Measurements from ENCODE around the gene CAPZB.

Gene CAPZB

DNA sequence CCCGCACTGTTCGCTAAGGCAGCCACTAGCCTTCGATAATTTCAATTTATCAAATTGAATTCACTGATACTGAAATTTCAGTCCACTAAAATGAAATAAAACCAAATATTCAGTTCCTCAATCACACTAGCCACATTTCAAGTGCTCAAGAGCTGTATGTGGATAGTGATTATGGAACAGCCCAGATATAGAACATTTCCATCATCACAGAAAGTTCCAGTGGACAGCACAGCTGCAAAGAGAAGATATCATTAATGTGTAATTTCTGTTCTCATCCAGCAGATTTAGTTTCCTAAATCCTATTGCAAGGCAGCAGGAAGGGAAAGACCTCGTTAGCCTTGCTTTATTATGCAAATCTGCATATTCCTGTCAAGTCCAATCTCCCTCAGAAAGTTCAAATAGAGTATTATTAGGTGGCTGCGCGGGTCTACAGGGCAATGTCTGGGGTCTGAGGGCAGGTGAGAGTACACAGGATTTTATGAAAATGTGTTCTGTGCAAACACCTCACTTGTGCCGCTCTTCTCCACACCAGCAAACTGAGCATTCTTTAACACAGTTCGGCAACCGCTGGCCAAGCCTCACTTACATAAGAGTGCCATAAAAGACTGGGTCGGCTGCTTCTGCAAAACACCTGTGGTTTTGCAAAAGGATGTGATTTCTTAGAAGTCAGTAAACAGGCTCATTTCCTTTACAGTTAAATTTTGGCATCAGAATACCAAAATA lies 22.4 kb downstream of the CAPZB start:
- Histone ChIP-seq H3K27me3 (no peaks in the 10 kb centered on the region; a peak in 1 of 22 replicates), H3K4me3 (no peak overlapping the region), H3K36me3 (peaks cover 0 to 55% (median 28%) of the 10 kb centered on the region in 11 experiments; a peak in 19 of 22 replicates), H4K20me1 (peaks cover 91 to 100% (median 99%) of the 10 kb centered on the region in 11 experiments), H3K9ac (peak overlapping the region in 5 of 11 experiments; percentile 38 to 46 (median 42); a peak in 4 of 22 replicates), H3K27ac (peak overlapping the region in 5 of 11 experiments; percentile 20 to 63 (median 44); a peak in 5 of 22 replicates), H3K4me2 (peak overlapping the region; percentile 70 to 98 (median 84)), H3K9me3 (replicated peaks in 1 of 11) (no peaks in the 10 kb centered on the region), H3K4me1 (peaks cover 61 to 96% (median 83%) of the 10 kb centered on the region in 10 experiments)
- TF ChIP-seq Cebpa-rat (IDR thresholded peaks at IDR 0.05): no peak

DNA sequence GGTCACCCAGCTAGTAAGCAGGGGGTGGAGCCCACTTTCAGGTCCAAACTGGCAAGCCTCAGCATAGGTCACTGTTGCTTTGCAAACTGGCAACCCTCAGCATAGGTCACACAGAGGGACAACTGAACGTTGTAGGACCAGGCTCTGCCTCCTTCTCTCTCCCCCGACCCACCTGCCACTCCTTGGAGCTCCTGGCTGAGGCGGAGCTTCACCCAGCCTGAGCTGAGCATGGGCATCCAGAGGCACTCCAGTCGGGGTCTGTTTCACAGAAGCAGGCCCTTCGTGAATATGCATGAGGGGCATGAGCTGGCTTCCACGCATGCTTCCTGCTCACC lies 24.2 kb downstream of the CAPZB start:
- H3K27ac ChIP-seq: no peak overlapping the region
- H3K4me3 ChIP-seq: no peak overlapping the region
- no peaks in the 10 kb centered on the region for H3K9me3 ChIP-seq (replicated peaks in 1 of 11)
- peak overlapping the region in 5 of 11 experiments; percentile 6 to 55 (median 13); a peak in 5 of 22 replicates for H3K4me2 ChIP-seq
- no peaks in the 10 kb centered on the region for H3K27me3 ChIP-seq
- H3K9ac ChIP-seq: no peak overlapping the region
- H4K20me1 ChIP-seq: peaks cover 75 to 100% (median 98%) of the 10 kb centered on the region in 11 experiments
- H3K4me1 ChIP-seq: peaks cover 69 to 96% (median 84%) of the 10 kb centered on the region in 10 experiments
- H3K36me3 ChIP-seq: peaks cover 0 to 46% (median 20%) of the 10 kb centered on the region in 11 experiments; a peak in 19 of 22 replicates
- no peak for TF ChIP-seq Cebpa-rat (IDR thresholded peaks at IDR 0.05)

DNA sequence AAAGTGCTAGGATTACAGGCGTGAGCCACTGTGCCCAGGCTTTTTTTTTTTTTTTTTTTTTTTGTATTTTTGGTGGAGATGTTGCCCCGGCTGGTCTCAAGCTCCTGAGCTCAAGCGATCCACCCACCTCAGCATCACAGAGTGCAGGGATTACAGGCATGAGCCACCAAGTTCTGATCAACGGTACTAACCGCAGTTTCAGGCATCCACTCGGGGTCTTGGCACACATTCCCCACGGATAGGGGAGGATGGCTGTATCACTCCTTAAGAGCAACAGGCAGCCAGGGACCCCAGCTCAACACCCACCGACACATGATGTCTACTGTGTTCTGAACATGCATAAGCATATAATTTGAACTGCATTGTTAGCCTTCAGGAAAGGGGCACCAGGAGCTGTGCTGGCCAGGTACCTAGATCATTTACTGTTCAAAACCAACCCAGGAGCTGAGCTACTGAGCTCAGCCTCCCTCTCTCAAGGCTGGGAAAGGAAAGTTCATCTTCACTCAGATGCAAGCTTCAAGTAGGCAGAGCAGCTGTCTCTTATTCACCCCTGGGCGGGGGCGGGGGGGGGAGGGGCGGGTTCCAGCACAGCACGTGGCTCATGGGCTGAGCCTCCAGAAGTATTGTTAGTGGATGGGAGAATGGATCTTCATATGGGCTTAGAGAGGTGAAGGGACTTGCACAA lies 24.7 kb downstream of the CAPZB start:
- H3K27me3 ChIP-seq: no peaks in the 10 kb centered on the region
- no peak for TF ChIP-seq Cebpa-rat (IDR thresholded peaks at IDR 0.05)
- peaks cover 0 to 41% (median 15%) of the 10 kb centered on the region in 11 experiments; a peak in 16 of 22 replicates for H3K36me3 ChIP-seq
- no peak overlapping the region for H3K4me3 ChIP-seq
- H4K20me1 ChIP-seq: peaks cover 70 to 100% (median 98%) of the 10 kb centered on the region in 11 experiments
- peak overlapping the region in 3 of 11 experiments; percentile 13 to 55 (median 43); a peak in 3 of 22 replicates for H3K4me2 ChIP-seq
- no peak overlapping the region for H3K9ac ChIP-seq
- no peaks in the 10 kb centered on the region for H3K9me3 ChIP-seq (replicated peaks in 1 of 11)
- peaks cover 74 to 96% (median 88%) of the 10 kb centered on the region in 10 experiments for H3K4me1 ChIP-seq
- H3K27ac ChIP-seq: no peak overlapping the region

DNA sequence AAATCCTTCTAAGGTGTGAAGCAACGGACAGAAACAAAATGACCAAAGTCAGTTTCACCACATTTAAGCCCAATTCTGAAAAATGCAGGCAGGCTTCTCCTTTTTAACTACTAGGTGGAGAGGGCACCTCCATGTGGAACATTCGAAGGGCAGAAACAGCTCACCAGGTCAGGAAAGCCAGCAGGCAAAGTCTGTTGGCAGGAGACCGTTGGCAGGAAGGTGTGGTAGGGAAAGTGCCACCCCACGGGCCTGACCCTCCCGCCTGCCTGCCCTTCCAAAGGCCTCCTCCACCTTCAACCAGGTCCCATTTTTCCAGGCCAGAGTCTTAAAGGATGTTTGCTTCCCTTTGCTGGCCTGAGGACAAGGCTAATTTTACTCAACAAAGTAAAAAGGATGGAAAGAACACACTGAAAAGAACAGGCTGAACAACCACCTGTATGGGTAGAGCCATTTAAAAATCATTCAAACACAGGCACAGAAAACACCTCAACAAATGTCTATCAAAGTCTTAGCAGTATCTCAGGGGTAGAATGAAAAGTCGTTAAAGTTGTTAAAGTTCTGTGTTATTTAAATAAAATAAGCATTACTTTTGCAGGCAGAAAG lies 26.4 kb downstream of the CAPZB start:
- no peak for TF ChIP-seq Cebpa-rat (IDR thresholded peaks at IDR 0.05)
- no peaks in the 10 kb centered on the region for H3K9me3 ChIP-seq (replicated peaks in 1 of 11)
- peaks cover 66 to 100% (median 98%) of the 10 kb centered on the region in 11 experiments for H4K20me1 ChIP-seq
- H3K36me3 ChIP-seq: peaks cover 0 to 24% (median 7%) of the 10 kb centered on the region in 11 experiments; a peak in 9 of 22 replicates
- H3K4me1 ChIP-seq: peaks cover 87 to 95% (median 89%) of the 10 kb centered on the region in 10 experiments
- no peak overlapping the region for H3K4me3 ChIP-seq
- H3K9ac ChIP-seq: peak overlapping the region in 6 of 11 experiments; percentile 6 to 31 (median 20); a peak in 4 of 22 replicates
- H3K27me3 ChIP-seq: no peaks in the 10 kb centered on the region
- peak overlapping the region in 7 of 11 experiments; percentile 17 to 72 (median 50); a peak in 9 of 22 replicates for H3K27ac ChIP-seq
- H3K4me2 ChIP-seq: peak overlapping the region; percentile 71 to 99 (median 83)

DNA sequence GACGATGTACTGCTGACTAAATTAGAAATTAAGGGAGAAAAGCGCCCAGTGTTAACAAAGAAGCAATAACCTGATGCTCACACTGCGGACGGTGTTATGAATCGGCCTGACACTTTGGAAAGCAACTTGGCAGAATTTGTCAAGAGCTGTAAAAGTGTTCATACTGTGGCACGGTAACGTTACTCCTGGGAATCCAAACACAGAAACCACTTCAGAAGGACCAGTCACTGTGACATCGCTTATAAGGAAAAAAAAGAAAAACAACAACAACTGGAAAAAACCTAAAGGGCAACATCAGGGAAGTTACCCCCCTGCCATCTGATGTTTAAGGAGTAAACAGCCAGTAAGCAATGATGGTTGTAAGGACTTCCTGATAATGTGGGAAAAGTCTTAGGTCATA lies 27.7 kb downstream of the CAPZB start:
- Histone ChIP-seq H3K4me2 (peak overlapping the region; percentile 71 to 99 (median 83)), H3K4me3 (0 out of 20 replicates have a peak overlapping the region, but pooled peaks of 1 of the 10 experiments have one; percentile 3), H3K9me3 (replicated peaks in 1 of 11) (no peaks in the 10 kb centered on the region), H3K36me3 (peaks cover 0 to 24% (median 7%) of the 10 kb centered on the region in 11 experiments; a peak in 9 of 22 replicates), H3K27me3 (no peaks in the 10 kb centered on the region), H3K9ac (peak overlapping the region in 6 of 11 experiments; percentile 3 to 57 (median 17); a peak in 5 of 22 replicates), H4K20me1 (peaks cover 54 to 100% (median 98%) of the 10 kb centered on the region in 11 experiments), H3K27ac (peak overlapping the region in 10 of 11 experiments; percentile 1 to 72 (median 50); a peak in 14 of 22 replicates), H3K4me1 (peaks cover 87 to 95% (median 89%) of the 10 kb centered on the region in 10 experiments)
- no peak for TF ChIP-seq Cebpa-rat (IDR thresholded peaks at IDR 0.05)

DNA sequence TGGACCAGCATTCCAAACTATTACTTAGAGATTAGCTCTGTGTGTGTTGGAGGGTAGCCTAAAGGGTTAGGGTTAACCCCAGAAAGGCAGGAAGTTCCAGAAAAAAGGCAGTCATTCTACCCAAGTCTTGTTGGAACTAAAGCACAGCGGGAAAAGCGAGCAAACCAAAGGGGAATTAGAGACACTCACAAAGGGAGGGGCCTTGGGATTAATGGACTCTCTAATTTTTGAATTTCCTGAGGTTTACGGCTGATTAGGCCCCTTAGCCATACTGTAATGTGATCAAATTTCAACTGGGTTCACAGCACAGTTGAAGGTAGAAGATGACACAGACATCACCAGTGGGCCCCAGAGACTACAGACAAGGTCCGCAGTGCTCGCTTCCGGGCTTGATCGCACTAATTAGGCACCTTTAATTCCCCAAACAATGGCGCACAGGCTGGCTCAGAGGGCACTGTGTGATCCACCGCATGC lies 28.3 kb downstream of the CAPZB start:
- H3K4me2 ChIP-seq: peak overlapping the region; percentile 71 to 99 (median 83)
- peaks cover 48 to 100% (median 98%) of the 10 kb centered on the region in 11 experiments for H4K20me1 ChIP-seq
- H3K9ac ChIP-seq: peak overlapping the region in 6 of 11 experiments; percentile 3 to 57 (median 21); a peak in 7 of 22 replicates
- peak overlapping the region in 10 of 11 experiments; percentile 1 to 72 (median 50); a peak in 16 of 22 replicates for H3K27ac ChIP-seq
- no peak overlapping the region for H3K4me3 ChIP-seq
- H3K4me1 ChIP-seq: peaks cover 87 to 97% (median 92%) of the 10 kb centered on the region in 10 experiments
- no peaks in the 10 kb centered on the region for H3K9me3 ChIP-seq (replicated peaks in 1 of 11)
- peaks cover 0 to 24% (median 7%) of the 10 kb centered on the region in 11 experiments; a peak in 9 of 22 replicates for H3K36me3 ChIP-seq
- no peak for TF ChIP-seq Cebpa-rat (IDR thresholded peaks at IDR 0.05)
- no peaks in the 10 kb centered on the region for H3K27me3 ChIP-seq

DNA sequence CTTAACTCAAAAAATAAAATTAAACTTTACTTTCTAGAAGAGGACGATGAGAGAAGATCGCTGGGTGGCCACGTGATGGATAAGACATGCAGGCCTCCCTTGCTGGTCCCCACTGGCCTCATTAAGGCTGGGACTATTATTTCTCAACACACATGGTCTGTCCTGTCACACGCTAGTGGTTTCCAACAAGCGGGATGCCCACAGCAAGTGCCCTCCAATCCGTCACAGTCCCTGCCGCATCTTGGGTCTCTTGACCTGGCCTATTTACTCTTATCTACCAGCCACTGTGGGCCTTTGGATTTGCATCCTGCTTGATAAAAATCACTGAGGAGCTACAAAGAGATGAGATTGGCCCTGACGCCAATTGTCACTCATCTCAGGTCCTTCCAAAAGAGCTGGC lies 30.0 kb downstream of the CAPZB start:
- Histone ChIP-seq H3K27ac (peak overlapping the region in 10 of 11 experiments; percentile 27 to 84 (median 62); a peak in 16 of 22 replicates), H4K20me1 (peaks cover 41 to 100% (median 100%) of the 10 kb centered on the region in 11 experiments; a peak in 21 of 22 replicates), H3K9ac (peak overlapping the region in 9 of 11 experiments; percentile 26 to 72 (median 61); a peak in 15 of 22 replicates), H3K36me3 (peaks cover 0 to 13% (median 0%) of the 10 kb centered on the region in 11 experiments; a peak in 9 of 22 replicates), H3K4me1 (peaks cover 93 to 99% (median 96%) of the 10 kb centered on the region in 10 experiments), H3K4me3 (peak overlapping the region in 3 of 10 experiments; percentile 6 to 35 (median 21); a peak in 1 of 20 replicates), H3K4me2 (peak overlapping the region; percentile 72 to 99 (median 86)), H3K27me3 (no peaks in the 10 kb centered on the region), H3K9me3 (replicated peaks in 1 of 11) (no peaks in the 10 kb centered on the region)
- TF ChIP-seq Cebpa-rat (IDR thresholded peaks at IDR 0.05): no peak
